Right hindlimb (tissue), 1 donor: ENCODE measurements around the gene NTM.
"Not testable (repeated sequence)": the region's sequence is repeated elsewhere in the genome, so short reads cannot be mapped to it uniquely, and the experiment has no call there.

Source experiments
- DNase-seq: peaks from one replicate; pipeline ENCODE4 v3.0.0-alpha.2; 2018

The NTM gene

GRCh38 chr11:131370090-131370751 lies at the start of gene NTM:
Gene NTM (plus strand): TSS chr11:131370615.
- DNase-seq = peak; percentile 44

DNA sequence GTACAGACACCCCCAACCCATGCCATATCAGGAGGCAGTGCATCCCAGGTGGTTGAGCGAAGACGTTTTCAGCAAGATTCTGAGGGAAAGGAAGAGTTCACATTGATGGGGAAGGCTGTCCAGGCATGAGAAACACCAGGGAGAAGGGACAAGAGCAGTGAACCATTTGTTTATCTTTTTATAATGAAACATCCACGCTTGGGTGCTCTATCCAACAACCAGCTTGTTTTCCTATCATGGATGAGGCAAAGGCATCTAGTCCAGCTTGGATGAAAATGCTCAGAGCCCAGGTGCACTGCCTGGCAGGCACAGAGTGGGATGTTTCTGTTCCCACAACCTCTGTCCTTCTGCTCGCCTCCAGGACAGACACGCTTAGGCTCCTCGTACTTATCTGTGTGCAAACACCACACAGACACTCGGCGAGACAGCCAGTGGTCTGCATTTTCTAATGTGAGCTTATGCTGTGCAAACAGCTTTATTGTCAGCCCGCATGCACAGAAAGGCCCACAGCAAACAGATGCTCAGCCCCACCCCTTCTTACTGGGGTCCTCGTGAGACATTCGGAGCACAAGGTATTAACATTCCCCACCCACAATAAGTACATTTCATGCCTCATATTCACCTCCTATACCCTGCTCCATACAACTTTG lies 45.4 kb upstream of the NTM start:
- DNase-seq = no peak

DNA sequence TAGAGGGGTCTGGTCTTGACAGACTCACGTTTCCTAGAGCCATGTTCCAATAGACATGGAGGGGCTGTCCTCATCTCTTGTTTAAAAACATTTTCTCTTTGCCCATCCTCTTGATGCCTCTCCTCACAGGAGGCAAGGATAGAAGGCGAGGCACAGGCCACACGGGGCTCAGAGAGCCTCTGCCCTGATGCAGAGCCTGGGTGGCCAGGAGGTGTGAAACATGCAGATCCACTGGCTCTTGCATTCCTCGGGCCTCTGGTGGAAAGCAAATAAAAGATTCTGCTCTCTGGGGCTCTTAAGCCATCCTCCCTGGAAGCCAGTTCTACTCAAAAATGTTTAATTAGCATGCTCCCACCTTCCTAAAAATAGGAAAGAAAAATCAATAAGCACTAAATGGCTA lies 43.6 kb upstream of the NTM start:
- DNase-seq = no peak

DNA sequence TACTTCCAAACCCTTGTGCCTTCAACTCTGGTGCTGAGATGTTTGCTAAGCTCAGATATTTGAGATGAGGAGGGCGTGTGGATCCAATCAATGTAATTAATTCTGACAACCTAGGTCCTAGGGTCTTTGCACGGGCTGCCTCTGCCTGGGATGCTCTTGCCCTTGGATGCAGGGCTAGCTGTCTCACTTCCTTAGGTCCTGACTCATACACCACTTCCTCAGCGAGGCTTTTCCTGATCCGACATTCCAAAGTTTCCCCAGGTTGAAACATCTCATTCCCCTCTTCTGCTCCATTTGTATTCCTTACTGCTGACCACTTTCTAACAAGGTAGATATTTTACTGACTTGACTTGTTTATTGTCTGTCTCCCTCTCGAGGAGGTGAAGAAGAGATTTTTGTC lies 43.0 kb upstream of the NTM start:
- DNase-seq = no peak

DNA sequence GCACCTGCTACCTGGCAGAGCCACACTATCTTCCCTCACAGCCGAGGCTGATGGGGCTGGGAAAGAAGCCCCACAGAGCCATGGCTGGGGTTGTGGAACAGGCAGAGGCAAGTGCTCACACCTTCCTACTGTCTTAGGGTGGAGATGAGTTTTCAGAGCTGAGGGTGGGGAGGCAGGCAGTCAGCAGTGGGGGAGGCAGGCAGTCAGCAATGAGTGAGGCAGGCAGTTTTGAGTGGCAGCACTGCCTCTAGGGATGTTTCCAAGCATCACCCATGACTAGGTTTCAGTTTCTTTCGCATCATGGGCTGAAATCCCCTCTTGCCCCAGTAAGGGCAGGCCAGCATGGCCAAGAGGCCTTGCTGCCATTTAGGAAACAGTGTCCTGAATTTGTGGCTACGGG lies 41.6 kb upstream of the NTM start:
- no peak for DNase-seq

- no peak for DNase-seq
Observed at GRCh38 chr11:131331010-131331409, 39.4 kb upstream of the NTM start.

- DNase-seq = no peak
Observed at GRCh38 chr11:131331546-131331945, 38.9 kb upstream of the NTM start.

GRCh38 chr11:131334601-131335000 lies 35.8 kb upstream of the NTM start:
- DNase-seq = no peak

GRCh38 chr11:131341900-131342299 lies 28.5 kb upstream of the NTM start:
- DNase-seq = not testable (repeated sequence)

DNA sequence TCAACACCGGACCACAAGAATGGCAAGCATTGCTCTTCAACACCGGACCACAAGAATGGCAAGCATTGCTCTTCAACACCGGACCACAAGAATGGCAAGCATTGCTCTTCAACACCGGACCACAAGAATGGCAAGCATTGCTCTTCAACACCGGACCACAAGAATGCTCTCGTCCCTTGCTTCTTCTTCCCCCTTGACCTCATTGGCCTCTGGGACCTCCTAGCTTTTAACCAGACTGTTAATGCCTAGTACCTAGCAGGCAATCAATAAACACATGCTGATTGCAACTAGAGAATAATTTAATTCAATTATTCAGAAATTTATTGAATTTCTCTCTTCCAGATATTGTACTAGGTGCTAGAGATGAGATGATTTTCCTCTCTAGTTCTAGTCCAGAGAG lies 28.0 kb upstream of the NTM start:
- not testable (repeated sequence) for DNase-seq

DNA sequence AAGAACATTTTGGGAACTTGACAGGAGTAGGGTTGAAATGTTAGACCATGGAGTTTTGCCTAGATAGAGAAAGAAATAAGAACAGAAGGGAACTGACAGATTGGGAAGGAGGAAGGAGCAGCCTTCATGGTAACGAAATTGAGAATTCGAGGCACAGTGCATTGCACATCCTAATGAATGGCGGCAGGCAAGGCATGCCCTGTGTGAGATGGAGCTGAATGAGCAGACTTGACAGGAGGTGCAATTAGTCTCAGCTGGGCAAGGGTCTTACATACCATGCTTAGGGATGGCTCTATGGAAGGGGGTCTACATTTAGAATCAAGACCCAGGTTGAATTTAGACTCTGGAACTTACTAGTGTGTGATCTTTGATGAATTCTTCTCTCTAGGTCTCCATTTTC lies 25.0 kb upstream of the NTM start:
- no peak for DNase-seq

- no peak for DNase-seq
Observed at GRCh38 chr11:131349368-131350086, 20.9 kb upstream of the NTM start.

DNA sequence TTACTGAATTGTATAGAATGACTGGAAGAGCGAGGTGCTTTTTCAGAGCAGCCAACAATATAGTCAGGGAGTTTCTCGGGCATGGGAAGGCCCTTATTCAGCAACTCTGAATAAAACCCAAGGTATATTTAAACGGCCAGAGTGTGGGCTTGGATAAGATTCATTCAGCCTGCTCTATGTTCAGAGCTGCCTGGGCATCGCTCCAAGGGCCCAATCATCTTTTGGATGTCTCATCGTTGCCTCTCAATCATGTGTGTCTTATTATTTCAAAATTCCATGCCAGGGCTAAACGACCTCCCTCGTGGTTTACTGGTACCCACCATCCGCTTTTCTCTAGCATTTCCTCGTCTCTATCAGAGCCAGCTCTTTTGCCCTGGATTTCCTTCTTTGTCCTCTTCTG lies 19.5 kb upstream of the NTM start:
- no peak for DNase-seq

DNA sequence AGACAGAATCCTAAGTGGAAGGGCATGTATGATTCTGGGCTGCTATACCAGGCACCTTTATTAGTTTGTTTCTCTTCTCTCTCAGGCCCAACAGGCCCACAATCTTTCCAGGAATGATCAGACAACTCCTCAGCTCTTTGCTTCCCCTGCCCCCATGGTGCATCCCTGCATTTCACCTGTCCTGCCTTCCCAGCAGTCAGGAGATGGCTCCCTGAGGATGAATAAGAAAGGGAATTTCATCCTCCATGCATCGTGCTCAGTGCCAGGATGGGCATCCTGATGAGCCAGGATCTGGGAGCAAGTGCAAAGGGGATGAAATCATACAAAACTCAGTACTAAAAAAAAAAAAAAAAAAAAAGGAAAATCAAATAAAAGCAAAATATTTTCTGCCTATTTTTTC lies 18.6 kb upstream of the NTM start:
- no peak for DNase-seq

- DNase-seq = no peak
Observed at GRCh38 chr11:131353766-131354165, 16.6 kb upstream of the NTM start.

- no peak for DNase-seq
Observed at GRCh38 chr11:131354251-131354701, 16.1 kb upstream of the NTM start.

DNA sequence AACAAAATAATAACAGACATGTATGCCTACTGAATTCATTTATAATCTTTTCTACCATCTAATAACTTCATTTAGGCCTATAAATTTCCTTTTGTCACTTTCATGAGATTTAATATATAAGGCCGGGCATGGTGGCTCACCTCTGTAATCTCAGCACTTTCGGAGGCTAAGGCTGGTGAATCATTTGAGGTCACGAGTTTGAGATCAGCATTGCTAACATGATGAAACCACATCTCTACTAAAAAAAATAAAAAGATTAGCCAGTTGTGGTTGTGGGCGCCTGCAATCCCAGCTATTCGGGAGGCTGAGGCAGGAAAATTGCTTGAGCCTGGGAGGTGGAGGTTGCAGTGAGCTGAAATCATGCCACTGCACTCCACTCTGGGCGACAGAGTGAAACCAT lies 14.2 kb upstream of the NTM start:
- DNase-seq = no peak

- DNase-seq = no peak
Observed at GRCh38 chr11:131365329-131365930, 5.0 kb upstream of the NTM start.

DNA sequence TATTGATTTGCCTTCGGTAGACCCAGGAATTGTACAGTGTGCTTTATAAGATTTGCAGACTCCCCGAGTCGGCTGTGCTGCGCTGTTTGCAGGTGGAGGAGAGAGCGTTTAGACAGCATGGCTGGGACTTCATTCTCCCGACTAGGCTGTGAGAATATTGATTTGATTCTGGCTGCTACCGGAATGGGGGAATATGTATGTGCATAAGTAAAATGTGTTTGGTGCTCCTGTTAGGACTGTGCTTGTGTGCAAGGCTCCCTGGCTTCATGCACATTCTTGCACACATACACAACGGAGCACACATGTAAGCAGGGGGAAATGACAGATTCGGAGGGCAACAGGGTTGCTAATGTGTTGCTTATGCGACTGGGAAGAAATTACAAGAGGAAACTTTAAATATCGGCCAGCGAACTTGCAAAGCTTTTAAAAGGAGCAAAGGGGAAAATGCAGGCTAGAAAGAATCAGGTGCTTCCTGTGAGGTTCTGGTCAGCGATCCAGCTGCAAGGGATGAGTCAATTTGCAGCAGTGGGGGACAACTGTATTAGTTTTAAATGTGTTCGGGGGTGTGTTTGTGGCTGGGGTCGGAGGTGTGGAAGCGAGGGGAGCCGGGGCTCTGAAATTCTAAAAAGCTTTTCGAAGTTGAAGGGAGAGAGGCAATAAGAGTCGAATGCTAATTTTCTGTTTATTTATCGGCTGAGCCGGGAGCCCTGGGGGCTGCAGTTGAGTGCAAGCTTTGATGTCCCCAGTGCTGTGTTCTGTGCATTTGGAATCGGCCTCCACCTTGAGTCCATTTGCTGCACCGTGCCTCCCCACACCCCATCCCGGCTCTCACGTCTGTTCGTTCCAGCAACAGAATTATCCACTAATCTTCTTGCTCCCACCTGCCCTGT lies 731 bp downstream of the NTM start:
- DNase-seq = no peak

DNA sequence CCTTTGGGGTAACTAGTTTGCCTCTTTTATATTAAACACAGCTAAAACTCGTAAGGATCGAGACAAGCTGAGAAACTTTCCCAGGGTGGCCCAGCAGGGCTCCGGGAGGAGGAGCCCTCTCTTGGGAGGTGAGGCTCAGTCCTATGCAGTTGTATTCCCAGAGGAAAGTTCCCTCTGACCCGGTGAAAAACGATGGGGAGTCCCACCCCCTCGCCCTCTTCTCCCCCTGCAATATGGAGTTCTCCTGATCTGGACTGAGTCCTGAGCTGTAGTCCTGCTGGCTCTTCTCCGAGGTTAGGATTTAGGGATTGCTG lies 1.3 kb downstream of the NTM start:
- no peak for DNase-seq

DNA sequence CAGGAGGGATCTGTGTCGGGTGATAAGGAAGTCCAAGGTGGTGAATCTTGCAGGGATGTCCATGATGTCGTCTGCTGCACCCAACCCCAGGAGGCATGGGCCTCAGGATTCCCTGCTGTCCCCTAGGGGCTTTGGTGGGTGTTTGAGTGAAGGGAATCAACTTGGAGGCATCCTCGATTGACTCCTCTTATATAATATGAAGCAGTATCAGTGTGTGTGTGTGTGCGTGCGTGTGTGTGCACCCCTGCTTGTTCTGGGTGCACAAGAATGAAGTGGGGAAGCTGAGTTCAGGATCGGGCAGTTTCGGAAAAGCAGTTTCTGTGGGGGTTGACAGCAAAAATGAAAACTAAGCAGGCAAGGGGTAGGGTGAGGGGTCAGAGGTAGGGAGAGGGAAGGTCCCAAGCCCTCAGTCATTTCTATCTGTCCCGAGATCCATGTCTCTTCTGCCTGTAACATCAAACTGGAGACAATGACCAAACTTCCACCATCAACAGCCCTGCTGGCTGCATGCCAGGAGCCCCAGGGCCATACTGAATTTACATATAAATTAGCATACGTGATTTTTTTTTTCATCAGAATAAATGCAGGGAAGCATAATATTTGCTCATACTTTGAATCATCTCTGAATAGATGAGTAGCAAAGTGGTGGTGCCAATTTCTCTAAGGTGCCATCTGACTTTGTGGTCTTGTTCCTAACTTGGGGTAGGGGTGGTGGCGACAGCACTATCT lies 2.0 kb downstream of the NTM start:
- DNase-seq = no peak

DNA sequence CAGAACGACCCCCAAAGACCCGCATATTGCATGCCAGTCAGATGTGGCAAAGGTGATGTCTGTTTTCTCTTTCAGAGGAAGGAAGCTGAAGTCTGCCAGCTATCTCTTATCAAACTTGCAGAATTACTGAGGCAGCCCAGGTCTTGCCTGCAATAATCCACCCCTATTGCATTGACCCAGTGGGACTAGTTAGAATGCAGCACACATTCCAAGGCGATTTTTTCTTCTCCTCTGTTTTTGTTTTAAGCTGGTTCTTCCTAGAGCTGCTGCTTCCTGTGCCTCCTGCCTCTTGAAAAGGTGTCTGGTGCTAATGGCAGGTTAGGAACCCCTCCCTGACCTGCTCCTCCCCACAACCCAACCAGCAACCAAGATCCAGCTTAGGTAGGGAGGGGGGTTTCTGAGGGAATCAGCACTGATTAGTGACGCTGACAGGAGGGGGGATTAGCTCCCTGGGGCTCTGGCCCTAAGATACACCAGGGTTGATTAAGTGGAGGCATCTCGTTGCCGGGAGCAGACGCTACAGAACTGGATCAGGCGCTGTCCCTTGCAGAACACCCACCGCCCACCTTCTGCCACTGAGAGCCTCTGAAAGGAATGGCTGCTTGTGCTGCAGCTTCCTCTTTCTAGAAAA lies 2.8 kb downstream of the NTM start:
- DNase-seq = no peak
